Measurements from ENCODE around the gene SPPL3.
"Not testable (repeated sequence)": the region's sequence is repeated elsewhere in the genome, so short reads cannot be mapped to it uniquely, and the experiment has no call there.

SPPL3 gene

GRCh38 chr12:120904197-120904773 lies at the start of gene SPPL3:
TSS of gene SPPL3 (minus strand) at chr12:120904358. CDS start at chr12:120903867, 491 bp downstream.
- DNase-seq (ENCODE audit: low spot score): peak; percentile 99

GRCh38 chr12:120950807-120951206 lies 46.6 kb upstream of the SPPL3 start:
- DNase-seq (ENCODE audit: low spot score): no peak

GRCh38 chr12:120950260-120950799 lies 46.2 kb upstream of the SPPL3 start:
- not testable (repeated sequence) for DNase-seq (ENCODE audit: low spot score)

- DNase-seq (ENCODE audit: low spot score): not testable (repeated sequence)
Measured at GRCh38 chr12:120945516-120945915, 41.4 kb upstream of the SPPL3 start.

GRCh38 chr12:120944645-120945217 lies 40.6 kb upstream of the SPPL3 start:
- DNase-seq (ENCODE audit: low spot score): peak; percentile 78

GRCh38 chr12:120943482-120943881 lies 39.3 kb upstream of the SPPL3 start:
- DNase-seq (ENCODE audit: low spot score): no peak

- DNase-seq (ENCODE audit: low spot score): no peak
Measured at GRCh38 chr12:120941846-120942405, 37.8 kb upstream of the SPPL3 start.

- no peak for DNase-seq (ENCODE audit: low spot score)
Measured at GRCh38 chr12:120941412-120941811, 37.3 kb upstream of the SPPL3 start.

- DNase-seq (ENCODE audit: low spot score): no peak
Measured at GRCh38 chr12:120940799-120941198, 36.6 kb upstream of the SPPL3 start.

- DNase-seq (ENCODE audit: low spot score): no peak
Measured at GRCh38 chr12:120940006-120940405, 35.8 kb upstream of the SPPL3 start.

- DNase-seq (ENCODE audit: low spot score): no peak
Measured at GRCh38 chr12:120939523-120939922, 35.4 kb upstream of the SPPL3 start.

- no peak for DNase-seq (ENCODE audit: low spot score)
Measured at GRCh38 chr12:120938496-120938895, 34.3 kb upstream of the SPPL3 start.

- DNase-seq (ENCODE audit: low spot score): no peak
Measured at GRCh38 chr12:120936197-120936596, 32.0 kb upstream of the SPPL3 start.

GRCh38 chr12:120933786-120934185 lies 29.6 kb upstream of the SPPL3 start:
- no peak for DNase-seq (ENCODE audit: low spot score)

GRCh38 chr12:120932956-120933526 lies 28.9 kb upstream of the SPPL3 start:
- DNase-seq (ENCODE audit: low spot score): no peak

GRCh38 chr12:120932058-120932457 lies 27.9 kb upstream of the SPPL3 start:
- DNase-seq (ENCODE audit: low spot score): no peak

- no peak for DNase-seq (ENCODE audit: low spot score)
Measured at GRCh38 chr12:120930032-120930431, 25.9 kb upstream of the SPPL3 start.

- DNase-seq (ENCODE audit: low spot score): no peak
Measured at GRCh38 chr12:120928864-120929652, 24.9 kb upstream of the SPPL3 start.

GRCh38 chr12:120925740-120926563 lies 21.8 kb upstream of the SPPL3 start:
- DNase-seq (ENCODE audit: low spot score): no peak

- DNase-seq (ENCODE audit: low spot score): no peak
Measured at GRCh38 chr12:120922279-120922678, 18.1 kb upstream of the SPPL3 start.

GRCh38 chr12:120921637-120922036 lies 17.5 kb upstream of the SPPL3 start:
- no peak for DNase-seq (ENCODE audit: low spot score)
